ENCODE results near the gene SLC38A2. TPM values are rescaled to one million over a fixed set of nuclear protein-coding genes. Genes with fewer than 3 reads are reported as not detected.
A peak's percentile ranks its signal among the peaks of the same experiment; 100 is the strongest.
"Not testable (repeated sequence)": the region's sequence is repeated elsewhere in the genome, so short reads cannot be mapped to it uniquely, and the experiment has no call there.

Gene SLC38A2
- total RNA-seq, 4 donors from 2014 or later, result 632 to 1,386 (median 819) TPM

GRCh38 chr12:46402941-46403718 lies 30.6 kb upstream of the SLC38A2 start:
- TF ChIP-seq, protein P1, sequence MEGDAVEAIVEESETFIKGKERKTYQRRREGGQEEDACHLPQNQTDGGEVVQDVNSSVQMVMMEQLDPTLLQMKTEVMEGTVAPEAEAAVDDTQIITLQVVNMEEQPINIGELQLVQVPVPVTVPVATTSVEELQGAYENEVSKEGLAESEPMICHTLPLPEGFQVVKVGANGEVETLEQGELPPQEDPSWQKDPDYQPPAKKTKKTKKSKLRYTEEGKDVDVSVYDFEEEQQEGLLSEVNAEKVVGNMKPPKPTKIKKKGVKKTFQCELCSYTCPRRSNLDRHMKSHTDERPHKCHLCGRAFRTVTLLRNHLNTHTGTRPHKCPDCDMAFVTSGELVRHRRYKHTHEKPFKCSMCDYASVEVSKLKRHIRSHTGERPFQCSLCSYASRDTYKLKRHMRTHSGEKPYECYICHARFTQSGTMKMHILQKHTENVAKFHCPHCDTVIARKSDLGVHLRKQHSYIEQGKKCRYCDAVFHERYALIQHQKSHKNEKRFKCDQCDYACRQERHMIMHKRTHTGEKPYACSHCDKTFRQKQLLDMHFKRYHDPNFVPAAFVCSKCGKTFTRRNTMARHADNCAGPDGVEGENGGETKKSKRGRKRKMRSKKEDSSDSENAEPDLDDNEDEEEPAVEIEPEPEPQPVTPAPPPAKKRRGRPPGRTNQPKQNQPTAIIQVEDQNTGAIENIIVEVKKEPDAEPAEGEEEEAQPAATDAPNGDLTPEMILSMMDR (IDR thresholded peaks at IDR 0.05), result no peak
- TF ChIP-seq POLR2A (IDR thresholded peaks at IDR 0.05), result no peak
- no peak for TF ChIP-seq EP300 (IDR thresholded peaks at IDR 0.05)
- no peak for TF ChIP-seq POLR2AphosphoS5 (IDR thresholded peaks at IDR 0.05)
- DNase-seq (ENCODE audit: low spot score in 2 of 2), result no peak

DNA sequence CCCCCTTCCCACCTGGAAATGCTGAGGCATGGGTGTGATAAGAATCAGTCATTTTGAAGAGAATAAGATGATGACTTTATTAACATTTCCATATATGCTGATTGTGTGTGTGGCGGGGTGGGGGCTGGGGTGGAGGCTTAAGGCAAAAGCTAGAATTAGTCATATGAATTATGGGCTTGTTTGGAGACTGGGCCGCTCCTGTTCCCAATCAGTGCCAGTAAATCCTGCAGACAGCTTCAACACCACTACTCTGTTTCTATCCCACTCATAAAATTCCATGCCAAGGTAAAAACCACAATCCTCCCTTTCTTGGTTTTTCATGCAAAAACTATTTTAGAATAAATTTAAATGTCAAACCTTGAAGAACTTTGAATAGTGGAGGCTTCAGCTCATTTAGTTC lies 29.9 kb upstream of the SLC38A2 start:
- peak overlapping the region; percentile 39 for H3K27ac ChIP-seq

More at GRCh38 chr12:46402941-46403718, 30.6 kb upstream of the SLC38A2 start:
- Histone ChIP-seq H3K4me1 (peaks cover 40% of the 10 kb centered on the region), H3K27ac (peak overlapping the region; percentile 39), H3K27me3 (no peaks in the 10 kb centered on the region), H3K9me3 (no peaks in the 10 kb centered on the region), H3K36me3 (no peaks in the 10 kb centered on the region), H3K4me3 (no peak overlapping the region)
- WGBS, result 43% methylated on average over 3 of the region's 3 CpGs

GRCh38 chr12:46401662-46402061 lies 29.1 kb upstream of the SLC38A2 start:
- Histone ChIP-seq H3K27me3 (no peaks in the 10 kb centered on the region), H3K4me1 (peaks cover 40% of the 10 kb centered on the region), H3K36me3 (no peaks in the 10 kb centered on the region), H3K27ac (peak overlapping the region; percentile 39), H3K4me3 (no peak overlapping the region), H3K9me3 (no peaks in the 10 kb centered on the region)
- no peak for DNase-seq (ENCODE audit: low spot score in 2 of 2)
- TF ChIP-seq POLR2A (IDR thresholded peaks at IDR 0.05) (no peak), EP300 (IDR thresholded peaks at IDR 0.05) (no peak), POLR2AphosphoS5 (IDR thresholded peaks at IDR 0.05) (no peak)
- TF ChIP-seq, protein P1 (IDR thresholded peaks at IDR 0.05), result peak in 1 of 2 donors; percentile 38
- WGBS, result 25% methylated on average over 4 of the region's 4 CpGs

More for the DNA sequence above, 29.9 kb upstream of the SLC38A2 start:
- H3K4me1 ChIP-seq, result peaks cover 40% of the 10 kb centered on the region
- no peaks in the 10 kb centered on the region for H3K9me3 ChIP-seq
- no peak overlapping the region for H3K4me3 ChIP-seq
- 9% methylated on average over 2 of the region's 2 CpGs for WGBS
- no peak for DNase-seq (ENCODE audit: low spot score in 2 of 2)
- no peaks in the 10 kb centered on the region for H3K36me3 ChIP-seq
- no peaks in the 10 kb centered on the region for H3K27me3 ChIP-seq
- TF ChIP-seq POLR2AphosphoS5 (IDR thresholded peaks at IDR 0.05), result no peak
- TF ChIP-seq POLR2A (IDR thresholded peaks at IDR 0.05), result no peak
- TF ChIP-seq EP300 (IDR thresholded peaks at IDR 0.05), result no peak
- TF ChIP-seq, protein P1 (IDR thresholded peaks at IDR 0.05), result no peak

GRCh38 chr12:46400406-46400805 lies 27.8 kb upstream of the SLC38A2 start:
- no peaks in the 10 kb centered on the region for H3K27me3 ChIP-seq
- TF ChIP-seq EP300 (IDR thresholded peaks at IDR 0.05) (no peak), POLR2A (IDR thresholded peaks at IDR 0.05) (peak in 1 of 2 donors; percentile 19)
- DNase-seq (ENCODE audit: low spot score in 2 of 2), result no peak
- H3K9me3 ChIP-seq, result no peaks in the 10 kb centered on the region
- H3K36me3 ChIP-seq, result no peaks in the 10 kb centered on the region
- 66% methylated on average over 2 of the region's 2 CpGs for WGBS
- peaks cover 40% of the 10 kb centered on the region for H3K4me1 ChIP-seq
- H3K27ac ChIP-seq, result peak overlapping the region; percentile 39
- no peak overlapping the region for H3K4me3 ChIP-seq

GRCh38 chr12:46399461-46400248 lies 27.1 kb upstream of the SLC38A2 start:
- H3K36me3 ChIP-seq; H3K9me3 ChIP-seq; H3K27ac ChIP-seq; H3K27me3 ChIP-seq; DNase-seq (ENCODE audit: low spot score in 2 of 2); H3K4me3 ChIP-seq: not testable (repeated sequence)
- 94% methylated on average over 6 of the region's 6 CpGs for WGBS
- peaks cover 38% of the 10 kb centered on the region for H3K4me1 ChIP-seq

GRCh38 chr12:46396826-46397225 lies 24.3 kb upstream of the SLC38A2 start:
- H3K27ac ChIP-seq, result no peak overlapping the region
- H3K36me3 ChIP-seq, result no peaks in the 10 kb centered on the region
- DNase-seq (ENCODE audit: low spot score in 2 of 2), result no peak
- WGBS, result 96% methylated on average over 5 of the region's 5 CpGs
- no peaks in the 10 kb centered on the region for H3K27me3 ChIP-seq
- peaks cover 27% of the 10 kb centered on the region for H3K4me1 ChIP-seq
- TF ChIP-seq POLR2A (IDR thresholded peaks at IDR 0.05), result no peak
- TF ChIP-seq POLR2AphosphoS5 (IDR thresholded peaks at IDR 0.05), result no peak
- TF ChIP-seq, protein P1 (IDR thresholded peaks at IDR 0.05), result no peak
- no peak for TF ChIP-seq EP300 (IDR thresholded peaks at IDR 0.05)
- no peaks in the 10 kb centered on the region for H3K9me3 ChIP-seq
- H3K4me3 ChIP-seq, result no peak overlapping the region
